SK-N-MC (cell line): ENCODE measurements around the gene DAPK1.

Experiments
- EZH2 ChIP-seq: fragments of 200-600 bp; sonication (generic); IDR thresholded peaks from one replicate; pipeline ENCODE4 v1.6.1; 2017; ENCODE audit warnings: antibody characterized with exemption
- POLR2AphosphoS5 ChIP-seq: IDR thresholded peaks from 2 replicates; pipeline ENCODE4 v1.6.1; 2012; ENCODE audit warnings: mild to moderate bottlenecking, low read depth, low read length, borderline replicate concordance

DNA sequence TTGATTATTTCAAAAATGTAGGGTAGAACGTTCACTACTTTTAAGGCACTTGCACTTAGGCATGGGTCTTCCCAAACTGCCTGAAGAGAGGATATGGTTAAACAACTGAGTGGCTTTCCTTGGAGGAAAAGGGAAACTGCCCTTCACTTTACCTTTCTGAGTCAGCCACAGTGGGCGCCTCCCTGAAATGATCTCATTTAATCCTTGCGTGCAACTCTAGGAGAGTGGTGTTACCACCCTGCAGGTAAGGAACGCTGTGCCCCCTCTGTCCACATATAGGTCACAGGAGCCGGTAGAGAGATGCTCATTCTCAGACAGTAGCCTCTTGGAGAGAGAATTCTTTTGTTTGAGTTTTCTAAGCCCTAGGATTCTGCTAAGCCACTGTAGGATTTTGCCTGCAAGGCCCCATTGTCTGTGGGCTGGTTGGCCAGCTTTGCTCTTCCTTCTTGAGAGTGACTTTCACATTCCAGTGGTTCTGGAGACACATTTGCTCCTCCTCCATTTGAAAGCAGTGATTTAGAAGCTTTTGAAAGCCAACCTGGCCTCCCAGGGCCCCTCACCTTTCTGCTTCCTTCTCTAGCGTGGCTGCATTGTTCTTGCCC, 118.0 kb downstream of the DAPK1 start:
- TF ChIP-seq EZH2 (no peak), POLR2AphosphoS5 (no peak)
